22Rv1 (cell line): ENCODE data around the gene BCR.

ENCODE experiments used
- ZFX ChIP-seq: fragments of 450-650 bp; IDR thresholded peaks from 2 replicates; pipeline ENCODE4 v1.6.1; 2017; ENCODE audit warnings: antibody characterized with exemption, borderline replicate concordance
- TF ChIP-seq, protein P1 (sequence below): fragments of 450-650 bp; IDR thresholded peaks from 2 replicates; pipeline ENCODE4 v1.5.1; 2017; ENCODE audit warnings: mild to moderate bottlenecking

- TF ChIP-seq, protein P1, sequence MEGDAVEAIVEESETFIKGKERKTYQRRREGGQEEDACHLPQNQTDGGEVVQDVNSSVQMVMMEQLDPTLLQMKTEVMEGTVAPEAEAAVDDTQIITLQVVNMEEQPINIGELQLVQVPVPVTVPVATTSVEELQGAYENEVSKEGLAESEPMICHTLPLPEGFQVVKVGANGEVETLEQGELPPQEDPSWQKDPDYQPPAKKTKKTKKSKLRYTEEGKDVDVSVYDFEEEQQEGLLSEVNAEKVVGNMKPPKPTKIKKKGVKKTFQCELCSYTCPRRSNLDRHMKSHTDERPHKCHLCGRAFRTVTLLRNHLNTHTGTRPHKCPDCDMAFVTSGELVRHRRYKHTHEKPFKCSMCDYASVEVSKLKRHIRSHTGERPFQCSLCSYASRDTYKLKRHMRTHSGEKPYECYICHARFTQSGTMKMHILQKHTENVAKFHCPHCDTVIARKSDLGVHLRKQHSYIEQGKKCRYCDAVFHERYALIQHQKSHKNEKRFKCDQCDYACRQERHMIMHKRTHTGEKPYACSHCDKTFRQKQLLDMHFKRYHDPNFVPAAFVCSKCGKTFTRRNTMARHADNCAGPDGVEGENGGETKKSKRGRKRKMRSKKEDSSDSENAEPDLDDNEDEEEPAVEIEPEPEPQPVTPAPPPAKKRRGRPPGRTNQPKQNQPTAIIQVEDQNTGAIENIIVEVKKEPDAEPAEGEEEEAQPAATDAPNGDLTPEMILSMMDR = no peak
- no peak for TF ChIP-seq ZFX
Measured at GRCh38 chr22:23313791-23314567, 133.7 kb downstream of the BCR start.
